HL-60 (cell line): Measurements from ENCODE around the gene CENPK.

Source experiments
- DNase-seq, 2 experiments: peaks; one replicate each; pipeline ENCODE4 v3.0.0-alpha.2; 2010 to 2020; ENCODE audit warnings: low read depth in 1 of 2, low spot score in 1 of 2
- H3K27ac ChIP-seq: fragments of 250-450 bp; sonication (Bioruptor Pico); replicated peaks from 2 replicates; pipeline ENCODE4 v1.5.1; 2020; ENCODE audit warnings: mild to moderate bottlenecking, moderate library complexity
- H3K27me3 ChIP-seq: fragments of 250-450 bp; sonication (Bioruptor Pico); 2 replicates; pipeline ENCODE4 v1.5.1; 2021; ENCODE audit warnings: mild to moderate bottlenecking, moderate library complexity; ENCODE audit not compliant: insufficient read depth, poor library complexity, severe bottlenecking
- H3K4me3 ChIP-seq: replicated peaks from 2 replicates; pipeline ENCODE4 v1.5.1; 2011; ENCODE audit warnings: mild to moderate bottlenecking, control low read depth, low read length; ENCODE audit not compliant: insufficient read depth
- GABPA ChIP-seq: IDR thresholded peaks from 2 replicates; pipeline ENCODE4 v1.6.1; 2012; ENCODE audit warnings: low read depth
- POLR2AphosphoS5 ChIP-seq: IDR thresholded peaks from 2 replicates; pipeline ENCODE4 v1.6.1; 2012; ENCODE audit warnings: low read depth
- SPI1 ChIP-seq: IDR thresholded peaks from 2 replicates; pipeline ENCODE4 v1.6.1; 2012; ENCODE audit warnings: low read depth, mild to moderate bottlenecking, borderline replicate concordance
- TF ChIP-seq, protein P1 (sequence below): IDR thresholded peaks from one replicate; pipeline ENCODE4 v1.5.1; 2011; ENCODE audit warnings: low read length, control low read depth, inconsistent platforms; ENCODE audit not compliant: insufficient read depth
- TF ChIP-seq, protein P2 (sequence below): IDR thresholded peaks from 2 replicates; pipeline ENCODE4 v1.6.1; 2012; ENCODE audit warnings: low read depth; ENCODE audit not compliant: insufficient replicate concordance

CENPK gene

DNA sequence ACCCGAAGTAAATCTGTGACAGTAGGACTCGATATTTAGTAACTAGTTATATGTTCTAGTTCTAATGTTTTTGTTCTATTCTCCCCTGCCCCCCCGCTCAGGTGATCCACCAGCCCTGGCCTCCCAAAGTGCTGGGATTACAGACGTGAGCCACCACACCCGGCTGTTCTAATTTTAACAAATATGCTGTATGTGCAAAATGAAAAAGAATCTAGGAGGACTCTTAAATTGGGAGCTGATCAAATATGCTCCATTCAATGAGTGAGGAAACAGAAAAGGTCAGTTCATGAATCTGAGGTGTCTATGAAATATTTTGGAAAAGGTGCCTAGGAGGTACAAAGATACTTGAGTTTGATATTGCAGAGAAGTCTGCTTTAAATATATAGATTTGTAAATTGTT, 16.8 kb downstream of the CENPK start:
- Histone ChIP-seq H3K27me3 (no peaks in the 10 kb centered on the region), H3K4me3 (no peak overlapping the region), H3K27ac (no peak overlapping the region)
- no peak for DNase-seq
- no peak for TF ChIP-seq GABPA
- TF ChIP-seq POLR2AphosphoS5: no peak
- no peak for TF ChIP-seq SPI1
- TF ChIP-seq, protein P1, sequence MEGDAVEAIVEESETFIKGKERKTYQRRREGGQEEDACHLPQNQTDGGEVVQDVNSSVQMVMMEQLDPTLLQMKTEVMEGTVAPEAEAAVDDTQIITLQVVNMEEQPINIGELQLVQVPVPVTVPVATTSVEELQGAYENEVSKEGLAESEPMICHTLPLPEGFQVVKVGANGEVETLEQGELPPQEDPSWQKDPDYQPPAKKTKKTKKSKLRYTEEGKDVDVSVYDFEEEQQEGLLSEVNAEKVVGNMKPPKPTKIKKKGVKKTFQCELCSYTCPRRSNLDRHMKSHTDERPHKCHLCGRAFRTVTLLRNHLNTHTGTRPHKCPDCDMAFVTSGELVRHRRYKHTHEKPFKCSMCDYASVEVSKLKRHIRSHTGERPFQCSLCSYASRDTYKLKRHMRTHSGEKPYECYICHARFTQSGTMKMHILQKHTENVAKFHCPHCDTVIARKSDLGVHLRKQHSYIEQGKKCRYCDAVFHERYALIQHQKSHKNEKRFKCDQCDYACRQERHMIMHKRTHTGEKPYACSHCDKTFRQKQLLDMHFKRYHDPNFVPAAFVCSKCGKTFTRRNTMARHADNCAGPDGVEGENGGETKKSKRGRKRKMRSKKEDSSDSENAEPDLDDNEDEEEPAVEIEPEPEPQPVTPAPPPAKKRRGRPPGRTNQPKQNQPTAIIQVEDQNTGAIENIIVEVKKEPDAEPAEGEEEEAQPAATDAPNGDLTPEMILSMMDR: no peak
- TF ChIP-seq, protein P2, sequence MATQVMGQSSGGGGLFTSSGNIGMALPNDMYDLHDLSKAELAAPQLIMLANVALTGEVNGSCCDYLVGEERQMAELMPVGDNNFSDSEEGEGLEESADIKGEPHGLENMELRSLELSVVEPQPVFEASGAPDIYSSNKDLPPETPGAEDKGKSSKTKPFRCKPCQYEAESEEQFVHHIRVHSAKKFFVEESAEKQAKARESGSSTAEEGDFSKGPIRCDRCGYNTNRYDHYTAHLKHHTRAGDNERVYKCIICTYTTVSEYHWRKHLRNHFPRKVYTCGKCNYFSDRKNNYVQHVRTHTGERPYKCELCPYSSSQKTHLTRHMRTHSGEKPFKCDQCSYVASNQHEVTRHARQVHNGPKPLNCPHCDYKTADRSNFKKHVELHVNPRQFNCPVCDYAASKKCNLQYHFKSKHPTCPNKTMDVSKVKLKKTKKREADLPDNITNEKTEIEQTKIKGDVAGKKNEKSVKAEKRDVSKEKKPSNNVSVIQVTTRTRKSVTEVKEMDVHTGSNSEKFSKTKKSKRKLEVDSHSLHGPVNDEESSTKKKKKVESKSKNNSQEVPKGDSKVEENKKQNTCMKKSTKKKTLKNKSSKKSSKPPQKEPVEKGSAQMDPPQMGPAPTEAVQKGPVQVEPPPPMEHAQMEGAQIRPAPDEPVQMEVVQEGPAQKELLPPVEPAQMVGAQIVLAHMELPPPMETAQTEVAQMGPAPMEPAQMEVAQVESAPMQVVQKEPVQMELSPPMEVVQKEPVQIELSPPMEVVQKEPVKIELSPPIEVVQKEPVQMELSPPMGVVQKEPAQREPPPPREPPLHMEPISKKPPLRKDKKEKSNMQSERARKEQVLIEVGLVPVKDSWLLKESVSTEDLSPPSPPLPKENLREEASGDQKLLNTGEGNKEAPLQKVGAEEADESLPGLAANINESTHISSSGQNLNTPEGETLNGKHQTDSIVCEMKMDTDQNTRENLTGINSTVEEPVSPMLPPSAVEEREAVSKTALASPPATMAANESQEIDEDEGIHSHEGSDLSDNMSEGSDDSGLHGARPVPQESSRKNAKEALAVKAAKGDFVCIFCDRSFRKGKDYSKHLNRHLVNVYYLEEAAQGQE: no peak

DNA sequence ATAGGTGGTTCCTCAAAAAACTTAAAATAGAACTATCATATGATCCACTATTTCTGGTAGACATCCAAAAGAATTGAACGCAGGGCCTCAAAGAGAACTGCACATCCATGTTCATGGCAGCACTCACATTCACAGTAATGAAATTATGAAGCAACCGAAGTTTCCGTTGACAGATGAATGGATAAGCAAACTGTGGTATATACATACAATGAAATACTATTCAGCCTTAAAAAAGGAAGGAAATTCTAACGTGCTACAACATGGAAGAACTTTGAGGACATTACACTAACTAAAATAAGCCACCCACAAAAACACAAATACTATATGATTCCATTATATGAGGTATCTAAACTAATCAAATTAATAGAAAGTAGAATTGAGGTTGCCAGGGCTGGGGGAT, 18.5 kb downstream of the CENPK start:
- Histone ChIP-seq H3K27me3 (no peaks in the 10 kb centered on the region), H3K4me3 (no peak overlapping the region), H3K27ac (no peak overlapping the region)
- TF ChIP-seq POLR2AphosphoS5 (no peak), SPI1 (no peak), GABPA (no peak)
- TF ChIP-seq, protein P1: no peak
- TF ChIP-seq, protein P2: no peak
- DNase-seq: no peak

DNA sequence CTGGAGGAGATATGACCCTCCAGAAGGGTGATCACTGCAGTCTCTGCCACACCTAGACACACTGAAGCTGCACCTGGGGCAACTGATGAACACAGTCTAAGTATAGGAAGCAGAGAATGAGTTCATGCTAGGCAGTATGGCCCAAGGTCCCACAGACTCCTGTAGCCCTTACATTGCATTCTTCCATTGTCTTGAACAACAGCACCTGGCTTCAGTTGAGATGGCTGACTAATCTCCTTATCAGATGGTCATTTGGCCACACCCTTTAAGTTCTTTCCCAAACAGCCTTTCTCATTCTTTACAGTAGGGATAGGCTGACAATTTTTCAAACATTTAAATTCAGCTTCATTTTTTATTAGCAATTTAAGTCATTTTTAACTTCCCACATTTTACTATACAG, 23.1 kb downstream of the CENPK start:
- Histone ChIP-seq H3K27me3 (no peaks in the 10 kb centered on the region), H3K27ac (no peak overlapping the region), H3K4me3 (no peak overlapping the region)
- TF ChIP-seq, protein P2: no peak
- no peak for TF ChIP-seq GABPA
- TF ChIP-seq SPI1: no peak
- TF ChIP-seq, protein P1: no peak
- no peak for TF ChIP-seq POLR2AphosphoS5
- DNase-seq: no peak
